MG63 (cell line): ENCODE data around the gene SCG5. TPM values are rescaled to one million over a fixed set of nuclear protein-coding genes. Genes with fewer than 3 reads are reported as not detected.
A peak's percentile ranks its signal among the peaks of the same experiment; 100 is the strongest.

Experiments used
- DNase-seq: peaks from one replicate; pipeline ENCODE4 v3.0.0-alpha.2; 2020
- H3K27me3 ChIP-seq: fragments of 250-450 bp; sonication (Bioruptor Pico); 2 replicates; pipeline ENCODE4 v1.5.1; 2020; ENCODE audit warnings: mild to moderate bottlenecking, moderate library complexity
- H3K36me3 ChIP-seq: fragments of 250-450 bp; sonication (Bioruptor Pico); 2 replicates; pipeline ENCODE4 v1.5.1; 2020; ENCODE audit warnings: mild to moderate bottlenecking, moderate library complexity
- H3K4me3 ChIP-seq: fragments of 250-450 bp; sonication (Bioruptor Pico); 2 replicates; pipeline ENCODE4 v1.5.1; 2020; ENCODE audit warnings: mild to moderate bottlenecking, moderate library complexity
- H3K9me3 ChIP-seq: fragments of 250-450 bp; sonication (Bioruptor Pico); 2 replicates; pipeline ENCODE4 v1.5.1; 2020; ENCODE audit warnings: mild to moderate bottlenecking, moderate library complexity
- total RNA-seq: library from RNA; depleted of rRNA; stranded (reverse); fragments of >200 nt; shearing (Covaris generic); gene quantifications from 2 replicates; pipeline ENCODE4 v1.2.3, GENCODE V29; 2014; ENCODE audit warnings: low replicate concordance

Gene SCG5
- total RNA-seq, 1 experiment from 2014 or later: not detected

DNA sequence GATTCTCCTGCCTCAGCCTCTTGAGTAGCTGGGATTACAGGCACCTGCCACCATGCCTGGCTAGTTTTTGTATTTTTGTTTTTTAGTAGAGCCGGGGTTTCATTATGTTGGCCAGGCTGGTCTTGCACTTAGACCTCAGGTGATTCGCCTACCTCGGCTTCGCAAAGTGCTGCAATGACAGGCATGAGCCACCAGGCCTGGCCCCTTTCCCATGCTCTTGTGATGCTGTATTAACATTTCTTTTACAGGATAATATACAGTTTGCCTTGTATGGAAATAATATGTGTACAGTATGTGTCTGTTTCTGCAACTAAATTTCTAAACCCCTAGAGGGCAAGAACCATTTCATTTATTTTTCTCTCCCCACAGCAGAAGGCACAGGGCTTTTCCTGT is 37.8 kb downstream of the SCG5 start:
- no peaks in the 10 kb centered on the region for H3K36me3 ChIP-seq
- H3K4me3 ChIP-seq: no peak overlapping the region
- no peaks in the 10 kb centered on the region for H3K9me3 ChIP-seq
- H3K27me3 ChIP-seq: no peaks in the 10 kb centered on the region
- DNase-seq: no peak

GRCh38 chr15:32682569-32682968 is 41.1 kb downstream of the SCG5 start:
- no peaks in the 10 kb centered on the region for H3K36me3 ChIP-seq
- no peaks in the 10 kb centered on the region for H3K27me3 ChIP-seq
- peak; percentile 71 for DNase-seq
- no peaks in the 10 kb centered on the region for H3K9me3 ChIP-seq
- H3K4me3 ChIP-seq: no peak overlapping the region

GRCh38 chr15:32682977-32683630 is 41.6 kb downstream of the SCG5 start:
- Histone ChIP-seq H3K27me3 (no peaks in the 10 kb centered on the region), H3K36me3 (no peaks in the 10 kb centered on the region), H3K4me3 (no peak overlapping the region), H3K9me3 (no peaks in the 10 kb centered on the region)
- no peak for DNase-seq

DNA sequence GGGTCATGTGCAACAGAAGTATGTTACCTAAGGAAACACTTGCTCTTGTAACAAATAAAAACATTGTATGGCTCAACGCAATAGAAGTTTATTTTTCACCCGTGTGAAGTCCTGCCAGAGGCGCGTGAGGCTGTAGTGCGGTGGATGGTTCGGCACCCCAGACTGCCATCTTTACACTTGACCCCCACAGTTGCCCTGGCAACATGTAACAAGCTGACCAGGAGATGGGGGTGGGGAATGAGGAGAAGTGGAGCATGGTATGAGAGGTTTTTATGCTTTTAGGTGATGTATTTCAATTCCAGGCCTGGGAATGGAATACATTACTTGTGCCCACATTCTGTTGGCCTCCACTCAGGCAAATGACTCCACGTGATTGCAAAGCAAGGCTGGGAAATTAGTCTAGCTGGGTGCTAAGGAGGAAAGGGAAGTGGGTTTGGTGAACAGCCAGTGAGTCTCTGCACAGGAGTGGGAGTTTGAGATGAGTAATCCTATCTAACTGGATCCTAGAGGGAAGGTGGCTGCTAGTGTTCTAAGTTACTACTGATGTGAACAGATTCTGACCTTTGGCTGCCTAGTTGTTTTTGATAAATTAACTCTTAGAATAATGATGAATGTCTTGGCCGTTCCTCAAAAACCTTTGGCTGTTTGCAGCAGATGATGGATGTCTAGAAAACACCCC is 42.5 kb downstream of the SCG5 start:
- no peak overlapping the region for H3K4me3 ChIP-seq
- DNase-seq: peak; percentile 88
- H3K36me3 ChIP-seq: no peaks in the 10 kb centered on the region

GRCh38 chr15:32685576-32685975 is 44.1 kb downstream of the SCG5 start:
- Histone ChIP-seq H3K36me3 (no peaks in the 10 kb centered on the region), H3K9me3 (no peaks in the 10 kb centered on the region), H3K4me3 (no peak overlapping the region), H3K27me3 (no peaks in the 10 kb centered on the region)
- no peak for DNase-seq

More for the DNA sequence above, 42.5 kb downstream of the SCG5 start:
- no peaks in the 10 kb centered on the region for H3K9me3 ChIP-seq
- H3K27me3 ChIP-seq: no peaks in the 10 kb centered on the region

DNA sequence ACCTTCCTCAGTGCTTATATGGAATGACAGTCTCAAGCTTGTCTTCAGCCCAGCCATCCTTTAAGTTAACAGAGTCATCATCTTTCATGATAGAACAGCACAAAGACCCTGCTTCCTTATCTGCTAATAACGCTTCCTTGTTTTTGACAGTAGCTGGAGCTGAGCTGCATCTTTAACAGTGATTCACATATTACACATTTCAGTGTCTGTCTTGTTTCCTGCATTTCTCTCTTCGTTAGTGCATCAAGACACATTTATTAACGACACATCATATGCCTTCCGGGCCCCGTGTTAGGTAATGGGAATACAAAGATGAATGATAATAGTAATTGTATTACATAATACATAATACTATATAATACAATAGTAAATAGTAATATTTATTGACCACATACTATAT is 46.0 kb downstream of the SCG5 start:
- DNase-seq: no peak
- Histone ChIP-seq H3K36me3 (no peaks in the 10 kb centered on the region), H3K27me3 (no peaks in the 10 kb centered on the region), H3K4me3 (no peak overlapping the region), H3K9me3 (no peaks in the 10 kb centered on the region)

DNA sequence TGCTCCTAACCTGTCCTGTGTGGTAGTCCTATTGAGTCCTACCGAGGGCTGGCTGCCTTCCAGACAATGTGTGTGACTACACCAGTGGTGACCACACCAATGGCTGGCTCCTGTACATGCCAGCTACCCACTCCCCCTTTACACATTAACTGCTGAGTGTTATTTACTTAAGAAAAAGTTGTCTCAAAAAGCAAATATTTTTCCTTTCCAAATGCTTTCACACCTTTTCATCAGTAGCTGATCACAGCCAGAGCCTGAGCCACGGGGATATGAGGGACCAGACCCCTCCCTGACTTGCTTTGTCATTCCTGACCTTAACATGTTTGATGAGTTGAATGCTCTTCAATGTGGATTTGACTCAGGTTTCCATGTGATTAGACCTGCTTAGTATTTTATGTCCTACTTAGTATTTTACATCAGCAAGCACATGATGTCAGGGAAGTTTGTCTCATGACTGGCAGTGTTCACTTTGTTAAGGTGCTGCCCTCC is 46.7 kb downstream of the SCG5 start:
- H3K4me3 ChIP-seq: no peak overlapping the region
- DNase-seq: no peak
- H3K27me3 ChIP-seq: no peaks in the 10 kb centered on the region
- H3K36me3 ChIP-seq: no peaks in the 10 kb centered on the region
- H3K9me3 ChIP-seq: no peaks in the 10 kb centered on the region

DNA sequence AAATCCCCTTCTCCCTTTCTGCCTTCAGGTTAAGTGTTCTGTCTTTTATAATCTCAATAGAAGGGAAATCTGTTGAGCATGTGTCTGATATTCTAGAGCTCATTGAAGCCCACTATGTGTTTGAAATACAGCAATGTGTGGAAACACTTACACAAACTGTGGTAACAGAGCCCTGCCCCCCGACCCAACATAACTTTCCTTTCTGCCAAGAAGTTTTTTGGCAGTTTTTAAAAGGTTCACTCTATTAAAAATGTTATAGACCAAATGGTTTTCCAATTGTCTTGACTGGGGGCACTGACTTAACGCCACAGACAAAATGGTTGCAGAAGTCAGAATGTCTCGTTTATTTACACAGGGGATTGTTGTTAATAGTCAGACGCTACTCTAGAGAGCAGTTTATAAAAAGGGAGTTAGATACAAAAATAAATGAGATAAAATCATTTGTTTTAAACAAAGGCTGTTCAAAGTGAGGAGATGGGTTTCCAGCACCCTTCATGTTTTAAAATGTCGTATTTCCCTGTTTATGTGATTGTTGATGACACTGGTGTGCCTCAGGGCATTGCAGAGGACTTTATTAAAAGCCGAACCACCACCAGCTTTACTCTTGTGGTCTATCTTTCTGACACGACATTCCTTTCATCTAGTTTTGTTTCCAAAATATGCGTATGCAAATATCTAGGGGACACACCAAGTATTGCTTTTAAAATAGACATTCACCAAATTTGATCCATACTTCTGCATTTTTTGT is 49.6 kb downstream of the SCG5 start:
- Histone ChIP-seq H3K4me3 (no peak overlapping the region), H3K27me3 (no peaks in the 10 kb centered on the region)
- DNase-seq: no peak

DNA sequence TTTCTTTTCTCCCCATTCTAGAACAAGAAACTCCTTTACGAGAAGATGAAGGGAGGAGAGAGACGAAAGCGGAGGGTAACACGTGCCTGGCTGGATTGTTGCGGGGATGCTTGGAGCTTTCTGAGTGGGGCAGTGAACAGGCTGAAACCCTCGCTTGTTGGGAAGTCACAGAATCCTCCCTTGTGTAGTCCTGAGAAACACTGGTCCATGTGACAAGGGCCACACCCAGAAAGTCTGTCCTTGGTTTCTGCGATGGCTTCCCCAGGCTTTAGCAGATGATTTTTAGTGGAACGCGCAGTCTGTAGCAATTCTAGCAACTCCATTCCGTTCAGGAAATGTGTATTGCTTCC is 50.2 kb downstream of the SCG5 start:
- no peak for DNase-seq
- Histone ChIP-seq H3K4me3 (no peak overlapping the region), H3K27me3 (no peaks in the 10 kb centered on the region), H3K36me3 (no peaks in the 10 kb centered on the region), H3K9me3 (no peaks in the 10 kb centered on the region)

More for the DNA sequence above, 49.6 kb downstream of the SCG5 start:
- Histone ChIP-seq H3K36me3 (no peaks in the 10 kb centered on the region), H3K9me3 (no peaks in the 10 kb centered on the region)

DNA sequence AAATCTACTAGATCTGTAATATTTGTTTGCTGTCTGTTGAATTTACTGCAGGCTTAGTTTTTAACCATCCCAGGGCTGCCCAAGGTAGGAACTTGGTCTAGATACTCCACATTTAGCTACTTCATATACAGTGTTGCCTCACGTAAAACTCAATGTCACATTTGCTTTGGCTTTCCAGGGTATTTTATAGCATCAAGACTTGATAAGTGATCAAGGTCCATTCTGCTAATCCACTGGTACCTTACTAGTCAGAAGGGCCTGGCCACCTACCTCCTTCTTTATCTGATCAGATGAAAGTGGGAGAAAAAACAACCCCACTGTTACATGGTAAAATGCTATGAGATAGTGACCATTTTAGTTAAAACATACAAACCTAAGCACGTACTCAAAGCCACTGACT is 50.8 kb downstream of the SCG5 start:
- no peak overlapping the region for H3K4me3 ChIP-seq
- H3K27me3 ChIP-seq: no peaks in the 10 kb centered on the region
- H3K9me3 ChIP-seq: no peaks in the 10 kb centered on the region
- DNase-seq: no peak
- H3K36me3 ChIP-seq: no peaks in the 10 kb centered on the region

- no peaks in the 10 kb centered on the region for H3K9me3 ChIP-seq
- no peak overlapping the region for H3K4me3 ChIP-seq
- no peak for DNase-seq
- no peaks in the 10 kb centered on the region for H3K27me3 ChIP-seq
- no peaks in the 10 kb centered on the region for H3K36me3 ChIP-seq
Measured at GRCh38 chr15:32694222-32694983, 52.9 kb downstream of the SCG5 start.

GRCh38 chr15:32698773-32699390 is 57.4 kb downstream of the SCG5 start:
- DNase-seq: no peak
- no peaks in the 10 kb centered on the region for H3K9me3 ChIP-seq
- H3K36me3 ChIP-seq: no peaks in the 10 kb centered on the region
- no peaks in the 10 kb centered on the region for H3K27me3 ChIP-seq
- H3K4me3 ChIP-seq: no peak overlapping the region

- H3K9me3 ChIP-seq: no peaks in the 10 kb centered on the region
- H3K27me3 ChIP-seq: no peaks in the 10 kb centered on the region
- H3K4me3 ChIP-seq: no peak overlapping the region
- H3K36me3 ChIP-seq: no peaks in the 10 kb centered on the region
- no peak for DNase-seq
Measured at GRCh38 chr15:32700501-32701150, 59.1 kb downstream of the SCG5 start.

- no peak for DNase-seq
- no peaks in the 10 kb centered on the region for H3K9me3 ChIP-seq
- no peaks in the 10 kb centered on the region for H3K27me3 ChIP-seq
- H3K36me3 ChIP-seq: no peaks in the 10 kb centered on the region
- no peak overlapping the region for H3K4me3 ChIP-seq
Measured at GRCh38 chr15:32701863-32702262, 60.4 kb downstream of the SCG5 start.

DNA sequence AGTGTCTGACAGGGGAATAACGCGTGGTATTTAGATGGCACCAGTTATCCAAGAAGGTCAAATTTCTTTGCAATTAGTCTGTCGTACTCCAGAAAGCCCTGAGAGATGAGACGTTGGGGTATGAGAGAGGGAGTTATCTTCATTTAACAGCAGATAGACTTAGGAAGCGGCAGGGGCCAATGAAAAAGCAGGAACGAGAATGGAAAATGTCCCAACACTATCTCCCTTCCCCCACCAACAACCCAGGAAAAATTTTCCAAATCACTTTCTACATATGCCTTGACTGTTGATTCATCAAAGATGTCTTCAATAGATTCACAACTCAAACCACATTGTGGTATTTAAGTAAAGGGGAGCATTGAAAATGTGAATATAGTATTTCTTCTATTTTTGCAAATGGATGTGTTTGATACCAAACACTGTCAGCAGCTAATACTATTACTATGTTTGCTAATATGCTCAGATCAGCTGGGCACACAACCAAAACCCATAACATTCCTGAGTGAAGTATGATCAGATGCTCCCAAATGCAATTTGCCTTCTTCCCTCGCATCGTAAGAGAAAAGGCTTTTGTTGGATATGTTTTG is 63.0 kb downstream of the SCG5 start:
- Histone ChIP-seq H3K9me3 (no peaks in the 10 kb centered on the region), H3K27me3 (no peaks in the 10 kb centered on the region), H3K4me3 (no peak overlapping the region), H3K36me3 (no peaks in the 10 kb centered on the region)
- DNase-seq: peak; percentile 61

GRCh38 chr15:32705446-32705845 is 63.9 kb downstream of the SCG5 start:
- H3K4me3 ChIP-seq: no peak overlapping the region
- no peak for DNase-seq

More at GRCh38 chr15:32705446-32705845, 63.9 kb downstream of the SCG5 start:
- Histone ChIP-seq H3K36me3 (no peaks in the 10 kb centered on the region), H3K9me3 (no peaks in the 10 kb centered on the region), H3K27me3 (no peaks in the 10 kb centered on the region)
